ENCODE measurements around the gene POU4F1.
"Not testable (repeated sequence)": the region's sequence is repeated elsewhere in the genome, so short reads cannot be mapped to it uniquely, and the experiment has no call there.

The POU4F1 gene, protein sequence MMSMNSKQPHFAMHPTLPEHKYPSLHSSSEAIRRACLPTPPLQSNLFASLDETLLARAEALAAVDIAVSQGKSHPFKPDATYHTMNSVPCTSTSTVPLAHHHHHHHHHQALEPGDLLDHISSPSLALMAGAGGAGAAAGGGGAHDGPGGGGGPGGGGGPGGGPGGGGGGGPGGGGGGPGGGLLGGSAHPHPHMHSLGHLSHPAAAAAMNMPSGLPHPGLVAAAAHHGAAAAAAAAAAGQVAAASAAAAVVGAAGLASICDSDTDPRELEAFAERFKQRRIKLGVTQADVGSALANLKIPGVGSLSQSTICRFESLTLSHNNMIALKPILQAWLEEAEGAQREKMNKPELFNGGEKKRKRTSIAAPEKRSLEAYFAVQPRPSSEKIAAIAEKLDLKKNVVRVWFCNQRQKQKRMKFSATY

DNA sequence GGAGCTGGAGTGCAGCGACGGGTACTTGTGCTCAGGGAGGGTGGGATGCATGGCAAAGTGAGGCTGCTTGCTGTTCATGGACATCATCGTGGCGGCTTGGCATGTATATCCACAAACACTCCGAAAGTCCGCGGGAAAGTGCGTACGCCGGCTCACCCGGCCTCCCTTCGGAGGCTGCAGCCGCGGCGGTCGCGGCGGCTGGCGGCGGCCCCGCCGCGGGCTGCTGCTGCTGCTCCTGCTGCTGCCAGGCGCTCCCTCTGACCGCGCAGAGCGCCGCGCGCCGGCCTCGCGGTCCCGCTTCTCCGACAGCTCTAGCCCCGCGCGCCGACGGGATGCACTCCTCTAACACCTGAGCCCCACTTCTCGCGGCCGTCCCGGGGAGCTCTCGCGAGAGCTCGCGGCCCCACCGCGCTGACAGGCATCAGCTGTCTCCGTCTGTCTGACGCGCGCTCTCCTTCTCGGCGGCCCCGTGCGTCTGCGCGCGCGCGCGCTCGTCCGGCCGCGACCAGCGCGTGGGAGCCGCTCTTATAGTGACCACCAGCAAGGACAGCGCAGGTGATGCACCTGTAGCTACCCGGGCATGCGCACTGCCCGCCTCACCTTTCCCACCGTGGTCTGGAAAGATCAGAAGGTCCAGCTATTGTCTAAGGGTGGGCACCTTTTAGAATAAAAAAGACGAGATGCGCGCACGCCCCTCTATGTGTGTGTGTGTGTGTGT, at the start of gene POU4F1:
POU4F1 (minus strand) TSS at position 313 of the 718 bp plus-strand sequence; CDS start at position 87, 226 bp downstream.
- DNase-seq, result peak; percentile 84

DNA sequence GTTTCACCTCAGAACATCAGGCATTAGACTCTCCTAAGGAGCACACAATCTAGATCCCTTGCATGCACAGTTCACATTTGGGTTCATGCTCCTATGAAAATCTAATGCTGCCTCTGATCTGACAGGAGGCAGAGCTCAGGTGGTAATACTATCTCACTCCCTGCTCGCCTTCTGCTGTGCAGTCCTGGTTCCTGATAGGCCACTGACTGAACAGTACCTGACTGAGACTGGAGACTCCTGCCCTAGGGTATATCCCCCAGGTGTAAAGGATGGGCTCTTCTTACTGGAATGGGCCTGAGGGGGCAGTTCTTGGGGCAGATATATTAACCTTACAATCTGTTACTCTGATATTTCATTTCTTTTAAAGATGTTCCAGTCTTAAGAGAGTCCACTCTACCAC, 49.3 kb upstream of the POU4F1 start:
- DNase-seq, result no peak

DNA sequence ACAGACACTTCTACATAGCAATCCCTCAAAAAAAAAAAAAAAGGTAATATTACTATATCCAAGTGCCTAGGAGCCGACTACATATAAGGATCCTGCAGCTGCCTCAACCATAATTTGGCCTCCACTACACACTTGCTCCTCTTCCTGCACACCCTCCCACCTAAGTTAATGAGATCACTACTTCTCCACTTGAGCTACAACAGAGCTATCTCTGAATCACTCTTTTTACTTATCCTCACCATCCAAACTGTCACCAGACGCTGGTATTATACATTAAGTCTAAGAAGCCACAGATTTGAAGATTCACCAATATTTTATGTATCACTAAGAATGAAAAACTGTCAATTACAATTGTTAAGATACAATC, 47.3 kb upstream of the POU4F1 start:
- no peak for DNase-seq

DNA sequence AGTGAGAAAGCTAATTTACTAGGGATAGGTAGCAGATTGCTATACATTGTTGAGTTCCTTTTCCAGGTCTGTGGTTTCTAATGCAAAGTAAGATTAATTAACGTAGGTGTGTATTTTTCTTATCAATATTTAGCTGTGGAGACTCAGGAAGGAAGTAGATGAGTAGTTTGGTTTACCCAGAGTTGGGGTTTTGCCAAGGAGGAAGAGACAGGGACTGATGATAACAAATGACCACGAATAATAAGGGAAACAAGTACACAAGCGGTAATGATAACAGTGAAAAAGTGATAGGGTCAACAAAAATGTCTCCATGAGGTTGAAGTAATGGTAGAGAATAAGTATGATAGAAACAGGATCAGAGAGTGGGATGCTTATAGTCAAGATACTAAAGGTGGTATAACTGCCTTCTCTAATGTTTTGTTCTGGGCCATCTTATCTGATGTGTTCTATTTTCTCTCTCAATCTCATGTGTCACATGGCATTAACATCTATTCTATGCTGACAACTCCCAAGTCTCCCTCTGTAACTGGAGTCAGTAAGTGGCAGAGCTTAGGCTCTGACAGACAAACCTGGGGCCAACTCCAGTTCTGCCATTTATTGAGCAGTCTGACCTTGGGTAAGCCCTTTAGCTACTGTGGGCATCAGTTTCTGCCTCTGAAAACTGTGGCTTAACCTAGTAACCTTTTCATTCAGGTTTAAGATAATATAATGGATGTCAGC, 46.8 kb upstream of the POU4F1 start:
- DNase-seq, result no peak

DNA sequence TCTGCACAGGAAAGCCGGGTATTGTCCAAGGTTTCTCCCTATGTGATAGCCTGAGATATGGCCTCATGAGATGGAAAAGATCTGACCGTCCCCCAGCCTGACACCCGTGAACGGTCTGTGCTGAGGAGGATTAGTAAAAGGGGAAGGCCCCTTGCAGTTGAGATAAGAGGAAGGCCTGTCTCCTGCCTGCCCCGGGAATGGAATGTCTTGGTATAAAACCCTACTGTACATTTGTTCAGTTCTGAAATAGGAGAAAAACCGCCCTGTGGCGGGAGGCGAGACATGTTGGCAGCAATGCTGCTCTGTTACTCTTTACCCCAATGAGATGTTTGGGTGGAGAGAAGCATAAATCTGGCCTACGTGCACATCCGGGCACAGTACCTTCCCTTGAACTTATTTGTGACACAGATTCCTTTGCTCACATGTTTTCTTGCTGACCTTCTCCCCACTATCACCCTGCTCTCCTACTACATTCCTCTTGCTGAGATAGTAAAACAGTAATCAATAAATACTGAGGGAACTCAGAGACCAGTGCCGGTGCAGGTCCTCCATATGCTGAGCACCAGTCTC, 43.8 kb upstream of the POU4F1 start:
- not testable (repeated sequence) for DNase-seq

DNA sequence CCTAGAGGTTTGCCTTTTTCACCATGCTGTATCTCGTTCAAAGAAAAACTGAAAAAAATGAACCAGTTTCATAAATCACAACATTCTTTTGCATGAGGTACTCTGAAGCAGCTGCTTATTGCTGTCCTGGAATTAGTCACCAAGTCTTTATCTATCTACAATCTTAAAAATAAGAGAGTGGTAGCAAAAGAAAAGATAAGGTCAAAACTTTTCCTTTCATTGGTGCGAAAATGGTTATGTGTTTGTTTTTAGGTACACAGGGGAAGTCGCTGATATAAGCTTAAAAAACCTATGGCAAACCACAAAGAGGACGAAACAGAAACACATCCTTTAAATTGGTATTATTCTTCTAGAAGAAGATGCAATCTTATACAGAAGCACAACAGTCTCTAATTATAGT, 34.9 kb upstream of the POU4F1 start:
- DNase-seq, result no peak

DNA sequence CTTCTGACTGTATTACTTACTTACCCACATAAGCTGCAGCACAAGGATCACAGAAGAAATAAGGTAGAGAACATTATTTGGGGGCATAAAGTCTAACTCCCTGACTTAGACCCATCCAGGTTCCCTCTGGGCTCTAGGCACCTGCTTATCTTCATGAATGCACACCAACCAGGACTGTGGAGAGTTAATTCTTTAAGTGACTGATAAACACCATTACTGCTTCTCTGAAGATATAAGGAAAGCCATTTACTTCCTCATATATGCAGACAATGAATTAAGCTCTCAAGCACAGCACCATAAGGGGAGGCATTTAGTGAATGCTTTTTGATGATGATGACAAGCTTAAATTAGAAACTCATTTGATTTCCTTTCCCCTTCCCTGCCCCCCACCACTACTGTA, 33.1 kb upstream of the POU4F1 start:
- DNase-seq, result no peak

DNA sequence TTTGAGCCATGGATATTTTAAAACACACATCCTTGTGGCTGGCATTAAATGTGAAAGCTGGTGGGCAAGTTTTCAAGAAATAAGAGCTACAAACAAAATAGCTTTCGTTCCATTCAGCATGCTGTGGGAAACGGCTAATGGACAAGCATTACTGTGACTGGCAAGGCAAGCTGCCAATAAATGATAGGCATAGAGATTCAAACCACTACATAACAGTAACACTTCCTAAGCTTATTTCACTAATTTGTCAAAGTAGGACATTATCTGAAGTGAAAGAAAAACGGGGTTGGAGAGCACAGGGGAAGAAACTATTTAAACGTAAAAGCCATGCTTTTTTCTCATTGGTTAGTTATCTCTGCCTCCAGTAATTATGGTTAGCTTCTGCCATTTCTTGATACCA, 29.6 kb upstream of the POU4F1 start:
- DNase-seq, result no peak

DNA sequence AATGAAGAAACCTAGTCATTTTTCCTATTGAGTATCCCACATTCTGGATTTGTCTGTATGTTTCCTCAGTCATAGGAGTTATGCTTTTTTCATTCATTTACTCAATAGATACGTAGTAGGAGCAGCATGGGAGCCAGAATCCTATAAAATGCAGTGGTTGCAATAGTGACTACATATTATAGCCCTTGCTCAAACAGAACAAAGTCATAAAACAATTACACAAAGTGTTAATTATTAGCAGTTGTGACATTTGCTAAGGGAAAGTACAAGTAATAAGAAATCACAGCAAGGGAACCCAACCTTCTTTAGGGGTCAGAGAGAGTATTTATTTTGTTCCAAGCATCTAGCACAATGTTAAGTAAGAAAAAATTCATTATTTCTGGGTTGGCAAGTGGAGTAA, 27.7 kb upstream of the POU4F1 start:
- no peak for DNase-seq

DNA sequence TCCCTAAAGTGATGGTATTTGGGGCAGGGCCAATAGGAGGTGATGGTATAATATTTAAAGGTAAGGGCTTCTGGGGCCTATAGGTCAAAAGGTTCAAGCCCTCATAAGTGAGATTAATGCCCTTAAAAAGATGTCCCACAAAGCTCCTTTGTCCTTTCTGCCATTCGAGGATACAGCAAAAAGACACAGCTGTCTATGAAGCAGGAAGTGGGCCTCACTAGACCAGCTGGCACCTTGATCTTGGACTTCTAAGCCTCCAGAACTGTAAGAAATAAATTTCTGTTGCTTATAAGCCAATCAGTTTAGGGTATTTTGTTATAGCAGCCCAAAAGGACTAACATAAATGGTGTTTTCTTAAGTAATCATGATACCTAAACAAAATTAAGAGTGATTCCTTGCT, 27.2 kb upstream of the POU4F1 start:
- DNase-seq, result no peak

DNA sequence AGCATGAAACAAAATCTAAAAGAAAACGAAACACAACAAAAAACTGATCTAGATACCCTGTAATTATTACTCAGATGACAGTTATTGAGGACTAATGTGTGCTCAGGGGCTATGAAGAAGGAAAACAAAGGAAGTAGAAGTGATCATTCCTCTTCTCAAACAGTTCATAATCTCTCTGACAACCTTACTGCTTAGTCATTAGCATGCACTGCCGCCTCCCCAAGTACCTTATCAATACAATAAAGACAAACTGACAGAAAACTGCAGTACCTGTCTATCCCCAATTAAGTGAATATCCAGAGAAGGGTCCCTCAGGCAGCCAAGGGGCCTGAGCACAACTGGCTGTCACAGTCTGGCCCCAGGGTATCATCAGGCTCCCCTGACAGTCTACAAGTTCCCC, 22.0 kb upstream of the POU4F1 start:
- no peak for DNase-seq

DNA sequence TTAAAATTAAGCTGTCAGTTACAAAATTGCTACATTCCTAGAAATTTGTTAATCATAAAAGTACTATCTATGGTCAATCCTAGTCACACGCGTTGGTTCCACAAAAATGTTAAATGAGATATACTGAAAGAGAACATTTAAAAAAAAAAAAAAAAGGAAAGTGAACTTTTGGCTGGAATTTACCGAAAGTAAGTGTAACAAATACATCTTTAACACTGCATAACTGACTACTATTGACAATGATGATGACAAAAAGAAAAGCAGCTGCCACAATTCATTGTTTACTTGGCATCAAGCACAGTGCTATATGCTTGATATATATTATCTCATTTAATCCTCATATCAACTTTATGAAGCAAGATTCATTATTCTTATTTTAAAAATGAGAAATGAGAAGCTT, 19.8 kb upstream of the POU4F1 start:
- no peak for DNase-seq

DNA sequence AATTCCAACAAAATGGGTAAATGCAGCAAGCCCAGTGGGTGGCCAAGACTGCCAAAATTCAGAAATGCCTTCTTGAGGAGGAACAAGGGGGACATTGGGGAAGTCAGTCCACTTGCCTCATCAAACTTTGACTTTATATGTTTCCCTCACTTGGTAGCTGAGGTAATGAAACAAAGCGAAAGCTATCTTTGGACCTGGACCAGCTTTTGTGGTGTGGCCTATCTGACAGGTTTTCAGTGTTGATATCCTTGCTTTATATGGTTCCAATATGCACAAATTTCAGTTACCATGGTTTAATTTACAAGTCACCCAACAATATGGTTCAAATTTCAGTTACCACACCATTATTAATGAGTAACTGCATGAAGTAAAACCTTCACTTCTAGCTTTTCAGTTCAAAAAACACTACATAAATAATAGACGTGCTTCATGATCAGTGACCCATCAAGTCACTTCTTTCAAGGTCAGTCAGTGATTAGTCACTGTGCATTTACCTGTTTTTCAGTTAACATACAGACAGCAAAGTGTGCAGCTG, 17.7 kb upstream of the POU4F1 start:
- no peak for DNase-seq

DNA sequence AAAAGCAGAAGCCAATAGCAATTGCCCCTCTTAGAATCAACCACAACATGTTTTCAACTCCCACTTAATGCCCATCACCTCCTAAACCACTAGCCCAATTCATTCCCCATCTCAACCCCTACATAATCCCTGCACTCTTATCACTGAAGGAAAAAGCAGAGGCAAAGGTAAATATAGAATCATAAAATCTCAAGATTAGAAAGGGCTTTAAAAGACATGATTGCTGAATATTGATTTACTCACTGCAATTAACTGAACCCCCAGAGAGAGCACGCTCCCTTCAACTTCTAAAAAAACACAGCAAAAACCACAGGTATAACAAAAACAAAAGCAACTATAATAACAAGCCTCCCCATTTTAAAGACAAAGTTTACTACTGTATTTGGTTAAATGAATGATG, 15.1 kb upstream of the POU4F1 start:
- no peak for DNase-seq

DNA sequence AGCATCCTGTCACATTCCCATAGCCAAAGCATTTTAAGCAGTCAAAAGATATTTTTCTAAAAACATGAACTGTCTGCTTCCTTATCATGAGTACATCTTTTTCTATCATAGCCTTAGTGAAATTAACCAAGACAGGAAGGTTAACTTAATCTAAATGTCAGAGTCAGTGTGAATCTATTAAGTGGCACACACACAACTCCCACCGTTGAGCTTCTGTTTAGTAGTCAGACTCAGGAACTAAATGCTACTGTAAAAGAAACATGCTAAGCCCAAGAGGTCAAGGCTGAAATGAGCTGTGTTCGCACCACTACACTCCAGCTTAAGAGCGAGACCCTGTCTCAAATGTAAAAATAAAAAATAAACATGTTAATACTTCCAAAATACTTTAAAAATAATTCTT, 7.7 kb upstream of the POU4F1 start:
- no peak for DNase-seq

DNA sequence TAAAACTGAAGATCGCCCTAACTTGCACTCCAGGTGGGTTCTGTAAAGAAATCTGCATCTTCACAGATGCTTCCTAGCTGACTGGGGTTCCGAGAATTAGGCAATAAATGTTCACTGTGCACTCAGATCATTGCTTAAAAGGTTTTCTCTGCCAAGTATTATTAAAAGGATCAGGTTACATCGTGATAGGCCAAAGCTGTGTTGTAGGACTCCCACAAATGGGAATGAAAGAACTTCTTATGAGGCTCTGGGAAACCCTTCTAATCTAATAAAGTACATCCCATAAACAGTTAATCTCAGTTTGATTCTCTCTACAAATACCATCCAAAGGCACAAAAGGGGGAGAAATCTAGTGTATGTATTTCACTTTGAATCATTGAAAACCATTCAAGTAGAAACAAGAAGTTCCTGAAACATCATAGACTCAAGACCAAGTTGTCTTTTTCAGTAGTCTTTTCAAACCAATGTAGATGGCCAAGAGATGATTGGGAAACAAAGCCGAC, 7.1 kb upstream of the POU4F1 start:
- DNase-seq, result no peak

DNA sequence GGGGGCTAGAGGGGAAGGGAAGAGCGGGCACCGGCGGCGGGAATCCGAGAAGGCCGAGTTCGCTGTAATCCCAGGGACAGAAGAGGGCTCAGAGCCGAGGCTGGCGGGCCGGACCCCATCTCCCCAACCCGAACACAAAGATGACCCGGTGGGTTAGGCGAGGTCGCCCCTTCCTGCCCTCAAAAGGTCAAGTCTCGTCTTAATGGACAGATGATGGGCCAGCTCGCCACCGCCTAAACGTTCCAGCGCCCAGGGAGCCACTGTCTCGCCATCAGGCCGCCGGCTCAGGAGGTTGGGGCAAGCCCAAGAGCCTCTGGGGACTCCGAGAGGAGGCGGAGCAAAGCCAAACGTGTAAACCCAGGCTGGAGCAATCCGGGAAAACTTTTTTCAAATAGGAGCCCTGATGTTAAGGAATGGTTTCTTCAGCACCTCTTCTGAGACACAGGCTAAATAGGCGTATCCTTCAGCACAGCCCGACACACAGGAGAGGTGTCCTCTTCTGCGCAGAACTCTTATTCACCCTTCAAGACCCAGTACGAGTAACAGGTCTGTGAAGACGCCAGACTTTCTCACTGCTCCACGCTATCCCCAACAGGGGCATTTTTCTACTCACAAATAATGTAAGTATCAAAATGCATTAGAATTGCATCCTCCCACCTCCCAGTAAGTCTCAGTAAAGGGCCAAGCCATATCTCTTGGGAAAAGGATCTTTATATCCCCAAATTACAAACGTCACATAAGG, 6.3 kb upstream of the POU4F1 start:
- no peak for DNase-seq

DNA sequence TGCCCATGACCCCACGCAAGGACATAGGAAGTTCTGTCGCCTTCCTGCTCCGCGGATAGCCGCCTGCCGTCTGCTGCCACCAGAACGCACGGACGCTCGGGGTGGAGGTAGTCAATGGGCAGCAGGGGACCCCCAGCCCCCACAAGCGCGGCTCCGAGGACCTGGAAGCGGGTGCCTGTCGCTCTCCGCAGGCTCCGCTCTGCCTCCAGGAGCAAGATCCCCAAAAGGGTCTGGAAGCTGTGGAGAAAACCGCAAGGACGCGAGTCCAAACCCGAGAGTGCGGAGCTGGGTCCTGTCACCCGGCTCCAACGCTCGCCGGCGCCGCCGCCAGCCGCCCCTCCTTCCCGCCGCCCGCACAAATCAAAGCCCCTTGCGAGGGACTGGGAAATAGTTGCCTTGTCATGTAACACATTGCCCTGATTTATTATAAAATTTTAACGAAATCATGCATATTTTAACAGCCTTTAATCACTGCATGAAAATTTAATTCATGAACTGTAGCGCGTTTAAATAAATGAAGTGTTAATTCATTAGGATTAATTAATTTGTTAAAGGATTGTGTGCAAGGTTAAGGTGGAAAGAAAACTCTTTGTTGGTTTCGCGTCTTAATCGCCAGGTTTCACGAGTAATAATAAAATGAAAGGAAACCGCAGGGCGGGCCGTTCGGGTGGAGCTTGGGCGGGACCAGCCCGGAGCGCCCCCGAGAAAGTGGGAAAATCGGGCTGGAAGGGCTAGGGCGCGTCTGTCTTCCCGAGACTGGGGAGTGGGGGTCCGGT, 5.5 kb upstream of the POU4F1 start:
- DNase-seq, result no peak

DNA sequence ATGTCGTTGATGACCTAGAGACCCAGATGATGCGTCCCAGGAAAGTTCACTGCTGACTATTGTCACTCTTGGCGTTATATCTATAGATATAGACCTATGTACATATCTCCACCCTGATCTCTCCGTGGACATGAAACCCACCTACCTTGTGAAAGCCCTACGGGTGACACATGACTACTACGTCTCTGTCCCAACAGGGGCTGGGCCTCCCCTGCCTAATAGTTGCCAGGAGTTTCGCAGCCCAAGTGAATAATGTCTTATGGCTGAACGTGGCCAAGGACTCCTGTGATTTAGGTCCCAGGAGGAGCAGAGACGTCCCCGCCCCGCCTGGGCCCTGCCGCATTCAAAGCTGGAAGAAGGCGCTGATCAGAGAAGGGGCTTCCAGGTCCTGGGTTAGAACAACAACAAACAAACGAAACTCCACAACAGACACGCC, 4.9 kb upstream of the POU4F1 start:
- no peak for DNase-seq

DNA sequence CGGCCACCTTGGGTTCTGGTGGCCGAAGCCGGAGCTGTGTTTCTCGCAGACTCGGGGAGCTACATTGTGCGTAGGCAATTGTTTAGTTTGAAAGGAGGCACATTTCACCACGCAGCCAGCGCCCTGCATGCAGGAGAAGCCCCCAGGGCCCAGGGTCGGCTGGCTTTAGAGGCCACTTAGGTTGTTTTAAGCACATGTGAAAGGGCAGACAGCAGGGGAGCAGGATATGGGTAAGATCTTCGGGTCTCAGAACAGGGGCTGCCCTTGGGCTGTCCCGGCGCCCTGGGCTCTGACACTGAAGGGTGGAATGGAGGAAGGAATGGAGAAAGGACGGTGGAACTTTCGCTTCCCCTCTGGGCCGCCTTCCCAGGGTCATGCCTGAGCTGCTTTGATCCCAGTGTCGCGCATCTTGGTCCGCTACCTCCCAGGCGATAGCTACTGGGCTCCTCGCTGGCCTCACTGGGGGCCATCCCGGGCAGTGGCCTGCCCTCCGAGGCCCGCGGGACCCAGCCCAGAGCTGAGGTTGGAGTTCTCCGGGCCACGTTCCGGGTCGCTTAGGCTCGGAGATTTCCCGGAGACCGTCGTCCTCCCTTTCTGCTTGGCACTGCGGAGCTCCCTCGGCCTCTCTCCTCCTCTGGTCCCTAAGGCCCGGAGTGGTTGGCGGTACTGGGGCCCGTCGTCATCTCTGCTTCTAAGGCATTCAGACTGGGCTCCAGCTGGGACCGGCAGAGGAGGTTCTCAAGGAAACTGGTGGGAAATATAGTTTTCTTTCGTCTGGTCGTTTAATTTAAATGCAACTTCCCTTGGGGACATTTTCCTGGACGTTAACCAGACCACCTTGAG, 4.3 kb upstream of the POU4F1 start:
- no peak for DNase-seq

All from NCI-H2029 (cell line).